Measurements from ENCODE around the gene POU6F2. TPM values are rescaled to one million over a fixed set of nuclear protein-coding genes. Genes with fewer than 3 reads are reported as not detected.

The POU6F2 gene
- total RNA-seq, 1 donor from 2014 or later: 0.24 TPM

DNA sequence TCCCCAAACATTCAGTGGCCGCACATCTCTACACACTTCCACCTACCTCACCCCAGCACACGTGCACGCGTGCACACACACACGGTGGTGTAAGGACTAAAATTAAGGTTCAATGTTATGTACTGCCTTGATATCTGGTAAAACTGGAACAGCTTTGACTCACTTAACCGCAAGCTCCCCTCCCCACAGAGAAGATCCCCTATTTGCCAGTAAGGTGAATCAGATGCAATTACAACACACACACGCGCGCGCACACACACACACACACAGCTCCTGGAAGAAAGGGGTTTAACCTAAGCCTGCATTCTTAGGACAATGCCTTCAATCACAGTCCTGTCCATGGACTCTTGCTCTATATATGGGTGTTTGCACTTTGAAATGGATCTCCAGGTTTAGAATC lies 43.2 kb upstream of the POU6F2 start:
- intact Hi-C loops (cut with micrococcal nuclease): no loop called here
- Mint-ChIP-seq H3K4me3 (no peak overlapping the region), H3K9me3 (no peaks in the 10 kb centered on the region), H3K36me3 (ENCODE audit: low read depth) (no peaks in the 10 kb centered on the region), H3K27ac (no peak overlapping the region), H3K27me3 (peaks cover 3% of the 10 kb centered on the region), H3K4me1 (no peaks in the 10 kb centered on the region)
- TF ChIP-seq CTCF (IDR thresholded peaks at IDR 0.05): no peak
- DNase-seq: no peak
- ChIA-PET POLR2A (no interaction called here), CTCF (no interaction called here)
- no peak for ATAC-seq (ENCODE audit: low read depth)

DNA sequence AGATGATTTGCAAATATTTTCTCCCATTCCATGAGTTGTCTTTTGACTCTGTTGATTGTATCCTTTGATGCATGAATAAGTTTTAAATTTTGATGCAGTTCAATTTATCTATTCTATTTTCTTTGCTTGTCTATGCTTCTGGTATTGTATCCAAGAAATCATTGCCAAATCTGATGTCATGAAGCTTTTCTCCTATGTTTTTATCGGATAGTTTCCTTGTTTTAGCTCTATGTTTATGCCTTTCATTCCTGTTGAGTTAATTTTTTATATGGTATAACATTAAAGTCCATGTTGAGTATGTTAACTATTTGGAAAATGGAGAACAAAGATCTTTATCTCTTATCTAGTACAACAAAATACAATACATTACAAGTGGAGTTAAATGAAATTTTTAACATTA lies 41.1 kb upstream of the POU6F2 start:
- H3K4me1 Mint-ChIP-seq: no peaks in the 10 kb centered on the region
- ATAC-seq (ENCODE audit: low read depth) (no peak), DNase-seq (no peak)
- no peak overlapping the region for H3K4me3 Mint-ChIP-seq
- H3K27me3 Mint-ChIP-seq: peaks cover 3% of the 10 kb centered on the region
- CTCF ChIA-PET: no interaction called here
- no peak overlapping the region for H3K27ac Mint-ChIP-seq
- intact Hi-C loops (cut with micrococcal nuclease): no loop called here
- no peak for TF ChIP-seq CTCF (IDR thresholded peaks at IDR 0.05)
- POLR2A ChIA-PET: no interaction called here
- H3K9me3 Mint-ChIP-seq: no peaks in the 10 kb centered on the region
- H3K36me3 Mint-ChIP-seq (ENCODE audit: low read depth): no peaks in the 10 kb centered on the region

GRCh38 chr7:38938001-38938485 lies 39.7 kb upstream of the POU6F2 start:
- H3K9me3 Mint-ChIP-seq: no peaks in the 10 kb centered on the region
- ATAC-seq (ENCODE audit: low read depth) (no peak), DNase-seq (no peak)
- H3K27ac Mint-ChIP-seq: no peak overlapping the region
- intact Hi-C loops (cut with micrococcal nuclease): no loop called here
- H3K36me3 Mint-ChIP-seq (ENCODE audit: low read depth): no peaks in the 10 kb centered on the region
- H3K27me3 Mint-ChIP-seq: no peaks in the 10 kb centered on the region
- H3K4me3 Mint-ChIP-seq: no peak overlapping the region
- H3K4me1 Mint-ChIP-seq: no peaks in the 10 kb centered on the region
- TF ChIP-seq CTCF (IDR thresholded peaks at IDR 0.05): no peak
- ChIA-PET POLR2A (no interaction called here), CTCF (no interaction called here)

- ChIA-PET POLR2A (no interaction called here), CTCF (no interaction called here)
- H3K4me1 Mint-ChIP-seq: no peaks in the 10 kb centered on the region
- TF ChIP-seq CTCF (IDR thresholded peaks at IDR 0.05): no peak
- intact Hi-C loops (cut with micrococcal nuclease): no loop called here
- no peaks in the 10 kb centered on the region for H3K27me3 Mint-ChIP-seq
- H3K27ac Mint-ChIP-seq: no peak overlapping the region
- DNase-seq (no peak), ATAC-seq (ENCODE audit: low read depth) (no peak)
- H3K4me3 Mint-ChIP-seq: no peak overlapping the region
- no peaks in the 10 kb centered on the region for H3K36me3 Mint-ChIP-seq (ENCODE audit: low read depth)
- H3K9me3 Mint-ChIP-seq: no peaks in the 10 kb centered on the region
These were observed 39.1 kb upstream of the POU6F2 start for GRCh38 chr7:38938589-38938988.

GRCh38 chr7:38940774-38941173 lies 36.9 kb upstream of the POU6F2 start:
- no peak for TF ChIP-seq CTCF (IDR thresholded peaks at IDR 0.05)
- ATAC-seq (ENCODE audit: low read depth): no peak
- ChIA-PET CTCF (no interaction called here), POLR2A (no interaction called here)
- Mint-ChIP-seq H3K4me1 (no peaks in the 10 kb centered on the region), H3K27me3 (no peaks in the 10 kb centered on the region), H3K4me3 (no peak overlapping the region), H3K9me3 (no peaks in the 10 kb centered on the region), H3K27ac (no peak overlapping the region), H3K36me3 (ENCODE audit: low read depth) (no peaks in the 10 kb centered on the region)
- DNase-seq: no peak
- intact Hi-C loops (cut with micrococcal nuclease): no loop called here
